GM23338 (cell line): Measurements from ENCODE around the gene ZSCAN26. TPM values are rescaled to one million over a fixed set of nuclear protein-coding genes. Genes with fewer than 3 reads are reported as not detected.

Experiments used
- ATAC-seq: fragments of 200-7000 bp; cut with Tn5 transposase; 3 replicates; pipeline ENCODE4 v1.9.1; 2020
- DNase-seq: peaks from one replicate; pipeline ENCODE4 v3.0.0-alpha.2; 2015; ENCODE audit warnings: low spot score
- H2AFZ ChIP-seq: fragments of 200-600 bp; sonication (generic); 2 replicates; pipeline ENCODE4 v1.8.0; 2016; ENCODE audit warnings: antibody characterized with exemption, mild to moderate bottlenecking, moderate library complexity
- H3F3A ChIP-seq: fragments of 200-600 bp; sonication (generic); replicated peaks from 2 replicates; pipeline ENCODE4 v1.8.0; 2017; ENCODE audit warnings: antibody characterized with exemption, mixed run types, low read depth
- H3K27ac ChIP-seq: fragments of 200-600 bp; sonication (generic); 2 replicates; pipeline ENCODE4 v1.6.1; 2016; ENCODE audit warnings: low read depth
- H3K27me3 ChIP-seq: fragments of 200-600 bp; sonication (generic); 2 replicates; pipeline ENCODE4 v1.8.0; 2016; ENCODE audit warnings: mild to moderate bottlenecking, mixed run types, moderate library complexity; ENCODE audit not compliant: insufficient read depth
- H3K36me3 ChIP-seq: fragments of 200-600 bp; sonication (generic); 2 replicates; pipeline ENCODE4 v1.8.0; 2016; ENCODE audit warnings: mild to moderate bottlenecking; ENCODE audit not compliant: insufficient read depth
- H3K4me1 ChIP-seq: fragments of 200-600 bp; sonication (generic); 2 replicates; pipeline ENCODE4 v1.8.0; 2016; ENCODE audit warnings: mild to moderate bottlenecking, moderate library complexity; ENCODE audit not compliant: insufficient read depth
- H3K4me2 ChIP-seq: fragments of 200-600 bp; sonication (generic); 2 replicates; pipeline ENCODE4 v1.7.1; 2017; ENCODE audit warnings: mixed run types
- H3K4me3 ChIP-seq: fragments of 200-600 bp; sonication (generic); 2 replicates; pipeline ENCODE4 v1.6.1; 2016; ENCODE audit warnings: mixed run types
- H3K79me2 ChIP-seq: fragments of 200-600 bp; sonication (generic); replicated peaks from 2 replicates; pipeline ENCODE4 v1.8.0; 2017; ENCODE audit warnings: mild to moderate bottlenecking; ENCODE audit not compliant: insufficient read depth
- H3K9me2 ChIP-seq: fragments of 200-600 bp; sonication (generic); 2 replicates; pipeline ENCODE4 v1.8.0; 2017; ENCODE audit not compliant: insufficient read depth
- H4K20me1 ChIP-seq: fragments of 200-600 bp; sonication (generic); replicated peaks from 2 replicates; pipeline ENCODE4 v1.8.0; 2017; ENCODE audit warnings: mild to moderate bottlenecking; ENCODE audit not compliant: insufficient read depth
- H3K27ac Mint-ChIP-seq: 2 replicates; pipeline ENCODE4 v1.8.0; 2020; ENCODE audit warnings: inconsistent platforms, mild to moderate bottlenecking, moderate library complexity, mixed read lengths
- H3K27me3 Mint-ChIP-seq: 3 replicates; pipeline ENCODE4 v1.8.0; 2022; ENCODE audit warnings: low read depth, mild to moderate bottlenecking, moderate library complexity, mixed read lengths, inconsistent platforms; ENCODE audit not compliant: insufficient read depth, poor library complexity
- H3K36me3 Mint-ChIP-seq: 3 replicates; pipeline ENCODE4 v1.8.0; 2021; ENCODE audit warnings: low read depth, mild to moderate bottlenecking, inconsistent platforms, moderate library complexity, mixed read lengths
- H3K4me1 Mint-ChIP-seq: 3 replicates; pipeline ENCODE4 v1.8.0; 2020; ENCODE audit warnings: mild to moderate bottlenecking, inconsistent platforms, mixed read lengths
- H3K4me3 Mint-ChIP-seq: 3 replicates; pipeline ENCODE4 v1.8.0; 2021; ENCODE audit warnings: moderate library complexity, mild to moderate bottlenecking, inconsistent platforms, mixed read lengths
- H3K9me3 Mint-ChIP-seq: 3 replicates; pipeline ENCODE4 v1.8.0; 2020; ENCODE audit warnings: moderate library complexity, mild to moderate bottlenecking, inconsistent platforms, mixed read lengths
- ETS1 ChIP-seq: IDR thresholded peaks from 2 replicates; pipeline ENCODE4 v1.6.1; 2016; ENCODE audit warnings: antibody characterized with exemption
- EZH2 ChIP-seq: fragments of 200-600 bp; sonication (generic); IDR thresholded peaks from one replicate; pipeline ENCODE4 v1.8.0; 2017; ENCODE audit warnings: antibody characterized with exemption, mild to moderate bottlenecking, low read depth; ENCODE audit not compliant: unreplicated experiment
- EZH2phosphoT487 ChIP-seq: fragments of 200-600 bp; sonication (generic); IDR thresholded peaks from one replicate; pipeline ENCODE4 v1.8.1; 2018; ENCODE audit warnings: antibody characterized with exemption; ENCODE audit not compliant: unreplicated experiment
- JUNB ChIP-seq: IDR thresholded peaks from one replicate; pipeline ENCODE4 v1.6.1; 2016; ENCODE audit warnings: antibody characterized with exemption; ENCODE audit not compliant: unreplicated experiment
- NANOG ChIP-seq: IDR thresholded peaks from 2 replicates; pipeline ENCODE4 v1.6.1; 2016; ENCODE audit warnings: antibody characterized with exemption, borderline replicate concordance
- POLR2AphosphoS5 ChIP-seq: IDR thresholded peaks from 2 replicates; pipeline ENCODE4 v1.6.1; 2016; ENCODE audit warnings: antibody characterized with exemption, low read depth
- STAT1 ChIP-seq: IDR thresholded peaks from one replicate; pipeline ENCODE4 v1.6.1; 2016; ENCODE audit warnings: antibody characterized with exemption; ENCODE audit not compliant: unreplicated experiment
- ZNF114 ChIP-seq: fragments of 250-450 bp; sonication (Bioruptor Pico); IDR thresholded peaks from 2 replicates; pipeline ENCODE4 v1.5.0; 2020; ENCODE audit warnings: mild to moderate bottlenecking, moderate library complexity
- ZNF331 ChIP-seq: fragments of 250-450 bp; sonication (Bioruptor Pico); IDR thresholded peaks from 2 replicates; pipeline ENCODE4 v1.5.0; 2020; ENCODE audit warnings: low read depth, mild to moderate bottlenecking, moderate library complexity
- polyA plus RNA-seq: library from polyadenylated mRNA; unstranded; fragments of >200 nt; fragmentation: Nextera tagmentation; extraction: Ambion mirVana; gene quantifications from 2 replicates; pipeline ENCODE4 v1.2.1, GENCODE V29; 2016
- total RNA-seq: library from RNA; depleted of rRNA; stranded (reverse); fragments of >200 nt; shearing (Covaris generic); gene quantifications from 2 replicates; pipeline ENCODE4 v1.2.3, GENCODE V29; 2014
- TF ChIP-seq, protein P1 (sequence below): IDR thresholded peaks from one replicate; pipeline ENCODE4 v1.6.1; 2018; ENCODE audit warnings: antibody characterized with exemption; ENCODE audit not compliant: unreplicated experiment
- TF ChIP-seq, protein P2 (sequence below), 2 experiments: fragments of 200-600 bp in 1 of 2; sonication (generic) in 1 of 2; conservative IDR thresholded peaks; 2 replicates each; pipeline versions ENCODE4 v1.5.1 to v1.6.1; 2016 to 2017; ENCODE audit warnings: antibody characterized with exemption in 2 of 2, low read depth in 2 of 2, mild to moderate bottlenecking in 2 of 2, moderate library complexity in 1 of 2
- TF ChIP-seq, protein P3 (sequence below): fragments of 250-450 bp; sonication (Bioruptor Pico); IDR thresholded peaks from 2 replicates; pipeline ENCODE4 v1.5.0; 2020; ENCODE audit warnings: mild to moderate bottlenecking, moderate library complexity

The ZSCAN26 gene
- total and polyA plus RNA-seq, 2 experiments from 2014 or later = 6.5 to 10.2 TPM

- peaks cover 2% of the 10 kb centered on the region; the same call in 2 of the 3 replicates for H3K4me1 Mint-ChIP-seq
- TF ChIP-seq POLR2AphosphoS5 (no peak), ZNF114 (CRISPR knock-in tag) (no peak), NANOG (no peak), STAT1 (no peak), JUNB (no peak), ETS1 (no peak), EZH2 (no peak), EZH2phosphoT487 (no peak), ZNF331 (CRISPR knock-in tag) (no peak)
- TF ChIP-seq, protein P1, sequence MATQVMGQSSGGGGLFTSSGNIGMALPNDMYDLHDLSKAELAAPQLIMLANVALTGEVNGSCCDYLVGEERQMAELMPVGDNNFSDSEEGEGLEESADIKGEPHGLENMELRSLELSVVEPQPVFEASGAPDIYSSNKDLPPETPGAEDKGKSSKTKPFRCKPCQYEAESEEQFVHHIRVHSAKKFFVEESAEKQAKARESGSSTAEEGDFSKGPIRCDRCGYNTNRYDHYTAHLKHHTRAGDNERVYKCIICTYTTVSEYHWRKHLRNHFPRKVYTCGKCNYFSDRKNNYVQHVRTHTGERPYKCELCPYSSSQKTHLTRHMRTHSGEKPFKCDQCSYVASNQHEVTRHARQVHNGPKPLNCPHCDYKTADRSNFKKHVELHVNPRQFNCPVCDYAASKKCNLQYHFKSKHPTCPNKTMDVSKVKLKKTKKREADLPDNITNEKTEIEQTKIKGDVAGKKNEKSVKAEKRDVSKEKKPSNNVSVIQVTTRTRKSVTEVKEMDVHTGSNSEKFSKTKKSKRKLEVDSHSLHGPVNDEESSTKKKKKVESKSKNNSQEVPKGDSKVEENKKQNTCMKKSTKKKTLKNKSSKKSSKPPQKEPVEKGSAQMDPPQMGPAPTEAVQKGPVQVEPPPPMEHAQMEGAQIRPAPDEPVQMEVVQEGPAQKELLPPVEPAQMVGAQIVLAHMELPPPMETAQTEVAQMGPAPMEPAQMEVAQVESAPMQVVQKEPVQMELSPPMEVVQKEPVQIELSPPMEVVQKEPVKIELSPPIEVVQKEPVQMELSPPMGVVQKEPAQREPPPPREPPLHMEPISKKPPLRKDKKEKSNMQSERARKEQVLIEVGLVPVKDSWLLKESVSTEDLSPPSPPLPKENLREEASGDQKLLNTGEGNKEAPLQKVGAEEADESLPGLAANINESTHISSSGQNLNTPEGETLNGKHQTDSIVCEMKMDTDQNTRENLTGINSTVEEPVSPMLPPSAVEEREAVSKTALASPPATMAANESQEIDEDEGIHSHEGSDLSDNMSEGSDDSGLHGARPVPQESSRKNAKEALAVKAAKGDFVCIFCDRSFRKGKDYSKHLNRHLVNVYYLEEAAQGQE = no peak
- TF ChIP-seq, protein P2, sequence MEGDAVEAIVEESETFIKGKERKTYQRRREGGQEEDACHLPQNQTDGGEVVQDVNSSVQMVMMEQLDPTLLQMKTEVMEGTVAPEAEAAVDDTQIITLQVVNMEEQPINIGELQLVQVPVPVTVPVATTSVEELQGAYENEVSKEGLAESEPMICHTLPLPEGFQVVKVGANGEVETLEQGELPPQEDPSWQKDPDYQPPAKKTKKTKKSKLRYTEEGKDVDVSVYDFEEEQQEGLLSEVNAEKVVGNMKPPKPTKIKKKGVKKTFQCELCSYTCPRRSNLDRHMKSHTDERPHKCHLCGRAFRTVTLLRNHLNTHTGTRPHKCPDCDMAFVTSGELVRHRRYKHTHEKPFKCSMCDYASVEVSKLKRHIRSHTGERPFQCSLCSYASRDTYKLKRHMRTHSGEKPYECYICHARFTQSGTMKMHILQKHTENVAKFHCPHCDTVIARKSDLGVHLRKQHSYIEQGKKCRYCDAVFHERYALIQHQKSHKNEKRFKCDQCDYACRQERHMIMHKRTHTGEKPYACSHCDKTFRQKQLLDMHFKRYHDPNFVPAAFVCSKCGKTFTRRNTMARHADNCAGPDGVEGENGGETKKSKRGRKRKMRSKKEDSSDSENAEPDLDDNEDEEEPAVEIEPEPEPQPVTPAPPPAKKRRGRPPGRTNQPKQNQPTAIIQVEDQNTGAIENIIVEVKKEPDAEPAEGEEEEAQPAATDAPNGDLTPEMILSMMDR (conservative IDR thresholded peaks at IDR 0.05; ENCODE audit: low read depth in 2 of 2) = no peak
- TF ChIP-seq, protein P3, sequence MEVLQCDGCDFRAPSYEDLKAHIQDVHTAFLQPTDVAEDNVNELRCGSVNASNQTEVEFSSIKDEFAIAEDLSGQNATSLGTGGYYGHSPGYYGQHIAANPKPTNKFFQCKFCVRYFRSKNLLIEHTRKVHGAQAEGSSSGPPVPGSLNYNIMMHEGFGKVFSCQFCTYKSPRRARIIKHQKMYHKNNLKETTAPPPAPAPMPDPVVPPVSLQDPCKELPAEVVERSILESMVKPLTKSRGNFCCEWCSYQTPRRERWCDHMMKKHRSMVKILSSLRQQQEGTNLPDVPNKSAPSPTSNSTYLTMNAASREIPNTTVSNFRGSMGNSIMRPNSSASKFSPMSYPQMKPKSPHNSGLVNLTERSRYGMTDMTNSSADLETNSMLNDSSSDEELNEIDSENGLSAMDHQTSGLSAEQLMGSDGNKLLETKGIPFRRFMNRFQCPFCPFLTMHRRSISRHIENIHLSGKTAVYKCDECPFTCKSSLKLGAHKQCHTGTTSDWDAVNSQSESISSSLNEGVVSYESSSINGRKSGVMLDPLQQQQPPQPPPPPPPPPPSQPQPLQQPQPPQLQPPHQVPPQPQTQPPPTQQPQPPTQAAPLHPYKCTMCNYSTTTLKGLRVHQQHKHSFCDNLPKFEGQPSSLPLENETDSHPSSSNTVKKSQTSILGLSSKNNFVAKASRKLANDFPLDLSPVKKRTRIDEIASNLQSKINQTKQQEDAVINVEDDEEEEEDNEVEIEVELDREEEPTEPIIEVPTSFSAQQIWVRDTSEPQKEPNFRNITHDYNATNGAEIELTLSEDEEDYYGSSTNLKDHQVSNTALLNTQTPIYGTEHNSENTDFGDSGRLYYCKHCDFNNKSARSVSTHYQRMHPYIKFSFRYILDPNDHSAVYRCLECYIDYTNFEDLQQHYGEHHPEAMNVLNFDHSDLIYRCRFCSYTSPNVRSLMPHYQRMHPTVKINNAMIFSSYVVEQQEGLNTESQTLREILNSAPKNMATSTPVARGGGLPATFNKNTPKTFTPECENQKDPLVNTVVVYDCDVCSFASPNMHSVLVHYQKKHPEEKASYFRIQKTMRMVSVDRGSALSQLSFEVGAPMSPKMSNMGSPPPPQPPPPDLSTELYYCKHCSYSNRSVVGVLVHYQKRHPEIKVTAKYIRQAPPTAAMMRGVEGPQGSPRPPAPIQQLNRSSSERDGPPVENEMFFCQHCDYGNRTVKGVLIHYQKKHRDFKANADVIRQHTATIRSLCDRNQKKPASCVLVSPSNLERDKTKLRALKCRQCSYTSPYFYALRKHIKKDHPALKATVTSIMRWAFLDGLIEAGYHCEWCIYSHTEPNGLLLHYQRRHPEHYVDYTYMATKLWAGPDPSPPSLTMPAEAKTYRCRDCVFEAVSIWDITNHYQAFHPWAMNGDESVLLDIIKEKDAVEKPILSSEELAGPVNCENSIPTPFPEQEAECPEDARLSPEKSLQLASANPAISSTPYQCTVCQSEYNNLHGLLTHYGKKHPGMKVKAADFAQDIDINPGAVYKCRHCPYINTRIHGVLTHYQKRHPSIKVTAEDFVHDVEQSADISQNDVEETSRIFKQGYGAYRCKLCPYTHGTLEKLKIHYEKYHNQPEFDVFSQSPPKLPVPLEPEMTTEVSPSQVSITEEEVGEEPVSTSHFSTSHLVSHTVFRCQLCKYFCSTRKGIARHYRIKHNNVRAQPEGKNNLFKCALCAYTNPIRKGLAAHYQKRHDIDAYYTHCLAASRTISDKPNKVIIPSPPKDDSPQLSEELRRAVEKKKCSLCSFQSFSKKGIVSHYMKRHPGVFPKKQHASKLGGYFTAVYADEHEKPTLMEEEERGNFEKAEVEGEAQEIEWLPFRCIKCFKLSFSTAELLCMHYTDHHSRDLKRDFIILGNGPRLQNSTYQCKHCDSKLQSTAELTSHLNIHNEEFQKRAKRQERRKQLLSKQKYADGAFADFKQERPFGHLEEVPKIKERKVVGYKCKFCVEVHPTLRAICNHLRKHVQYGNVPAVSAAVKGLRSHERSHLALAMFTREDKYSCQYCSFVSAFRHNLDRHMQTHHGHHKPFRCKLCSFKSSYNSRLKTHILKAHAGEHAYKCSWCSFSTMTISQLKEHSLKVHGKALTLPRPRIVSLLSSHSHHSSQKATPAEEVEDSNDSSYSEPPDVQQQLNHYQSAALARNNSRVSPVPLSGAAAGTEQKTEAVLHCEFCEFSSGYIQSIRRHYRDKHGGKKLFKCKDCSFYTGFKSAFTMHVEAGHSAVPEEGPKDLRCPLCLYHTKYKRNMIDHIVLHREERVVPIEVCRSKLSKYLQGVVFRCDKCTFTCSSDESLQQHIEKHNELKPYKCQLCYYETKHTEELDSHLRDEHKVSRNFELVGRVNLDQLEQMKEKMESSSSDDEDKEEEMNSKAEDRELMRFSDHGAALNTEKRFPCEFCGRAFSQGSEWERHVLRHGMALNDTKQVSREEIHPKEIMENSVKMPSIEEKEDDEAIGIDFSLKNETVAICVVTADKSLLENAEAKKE (CRISPR knock-in tag) = no peak
These were observed 26.5 kb upstream of the ZSCAN26 start for GRCh38 chr6:28240471-28240870.

More at GRCh38 chr6:28240471-28240870, 26.5 kb upstream of the ZSCAN26 start:
- Histone ChIP-seq H3F3A (no peaks in the 10 kb centered on the region), H3K4me3 (no peak overlapping the region), H3K27ac (no peak overlapping the region), H3K27me3 (no peaks in the 10 kb centered on the region), H3K79me2 (no peaks in the 10 kb centered on the region), H2AFZ (no peak overlapping the region), H4K20me1 (no peaks in the 10 kb centered on the region; the same call in 1 of the 2 replicates), H3K36me3 (peaks cover 6% of the 10 kb centered on the region; the same call in 1 of the 2 replicates), H3K9me2 (no peaks in the 10 kb centered on the region), H3K4me1 (no peaks in the 10 kb centered on the region; the same call in 1 of the 2 replicates), H3K4me2 (no peak overlapping the region)
- H3K9me3 Mint-ChIP-seq = no peaks in the 10 kb centered on the region; the same call in 2 of the 3 replicates
- no peaks in the 10 kb centered on the region for H3K27me3 Mint-ChIP-seq
- ATAC-seq (no peak), DNase-seq (no peak)
- no peak overlapping the region for H3K4me3 Mint-ChIP-seq
- H3K36me3 Mint-ChIP-seq = peaks cover 17% of the 10 kb centered on the region; the same call in 2 of the 3 replicates
- no peak overlapping the region for H3K27ac Mint-ChIP-seq
